Osteoblast (primary cell): Measurements from ENCODE around the gene SH3RF1. TPM values are rescaled to one million over a fixed set of nuclear protein-coding genes. Genes with fewer than 3 reads are reported as not detected.
"Not testable (repeated sequence)": the region's sequence is repeated elsewhere in the genome, so short reads cannot be mapped to it uniquely, and the experiment has no call there.

Experiments
- DNase-seq: peaks from one replicate; pipeline ENCODE4 v3.0.0; 2011; ENCODE audit warnings: low spot score, mixed read lengths; ENCODE audit not compliant: insufficient read length; ENCODE audit errors: missing footprints
- H2AFZ ChIP-seq: 2 replicates; pipeline ENCODE4 v1.6.0; 2011; ENCODE audit warnings: mild to moderate bottlenecking, low read length
- H3K27ac ChIP-seq: 2 replicates; pipeline ENCODE4 v1.5.1; 2011; ENCODE audit warnings: mild to moderate bottlenecking, low read depth, low read length, moderate library complexity
- H3K27me3 ChIP-seq: 2 replicates; pipeline ENCODE4 v1.6.0; 2012; ENCODE audit warnings: mild to moderate bottlenecking, control low read depth, inconsistent platforms, low read length, moderate library complexity; ENCODE audit not compliant: insufficient read depth
- H3K36me3 ChIP-seq: 2 replicates; pipeline ENCODE4 v1.5.1; 2011; ENCODE audit warnings: mild to moderate bottlenecking, low read length, control low read depth, moderate library complexity; ENCODE audit not compliant: insufficient read depth
- H3K4me1 ChIP-seq: 2 replicates; pipeline ENCODE4 v1.5.1; 2011; ENCODE audit warnings: mild to moderate bottlenecking, low read length, control low read depth, moderate library complexity; ENCODE audit not compliant: insufficient read depth
- H3K4me2 ChIP-seq: 2 replicates; pipeline ENCODE4 v1.6.0; 2011; ENCODE audit warnings: mild to moderate bottlenecking, low read length; ENCODE audit not compliant: insufficient read depth
- H3K4me3 ChIP-seq: fragments of 200-600 bp; sonication (generic); 3 replicates; pipeline ENCODE4 v1.5.1; 2012; ENCODE audit warnings: mild to moderate bottlenecking, low read length, inconsistent platforms; ENCODE audit not compliant: insufficient read depth
- H3K79me2 ChIP-seq: 2 replicates; pipeline ENCODE4 v1.6.0; 2012; ENCODE audit warnings: mild to moderate bottlenecking, low read length, control low read depth, inconsistent platforms; ENCODE audit not compliant: insufficient read depth
- H3K9me3 ChIP-seq: 2 replicates; pipeline ENCODE4 v1.5.1; 2011; ENCODE audit warnings: low read depth, low read length, control low read depth
- H4K20me1 ChIP-seq: 2 replicates; pipeline ENCODE4 v1.6.0; 2012; ENCODE audit warnings: mild to moderate bottlenecking, low read length, control low read depth; ENCODE audit not compliant: insufficient read depth
- CTCF ChIP-seq: IDR thresholded peaks from 2 replicates; pipeline ENCODE4 v1.5.1; 2011; ENCODE audit warnings: mild to moderate bottlenecking, low read depth, low read length, moderate library complexity; ENCODE audit errors: extremely low read depth
- total RNA-seq: library from RNA; depleted of rRNA; stranded (reverse); fragments of >200 nt; gene quantifications from 2 replicates; pipeline ENCODE4 v1.2.3, GENCODE V29; 2012

Gene SH3RF1
- total RNA-seq, 1 donor, result 37.6 TPM

- no peak overlapping the region for H3K27ac ChIP-seq
- H3K4me2 ChIP-seq, result no peak overlapping the region
- H3K9me3 ChIP-seq, result no peaks in the 10 kb centered on the region
- no peak overlapping the region for H2AFZ ChIP-seq
- no peak overlapping the region for H3K4me3 ChIP-seq
- no peak for TF ChIP-seq CTCF
- no peak for DNase-seq
- H3K4me1 ChIP-seq, result no peaks in the 10 kb centered on the region
- no peaks in the 10 kb centered on the region for H3K27me3 ChIP-seq
- no peaks in the 10 kb centered on the region for H3K36me3 ChIP-seq
- H4K20me1 ChIP-seq, result no peaks in the 10 kb centered on the region
- H3K79me2 ChIP-seq, result no peaks in the 10 kb centered on the region
Observed at GRCh38 chr4:169305651-169306050, 34.9 kb upstream of the SH3RF1 start.

GRCh38 chr4:169305173-169305572 is 34.4 kb upstream of the SH3RF1 start:
- no peaks in the 10 kb centered on the region for H3K9me3 ChIP-seq
- no peak overlapping the region for H3K27ac ChIP-seq
- no peaks in the 10 kb centered on the region for H3K27me3 ChIP-seq
- H3K79me2 ChIP-seq, result no peaks in the 10 kb centered on the region
- no peak overlapping the region for H3K4me3 ChIP-seq
- no peaks in the 10 kb centered on the region for H3K36me3 ChIP-seq
- H2AFZ ChIP-seq, result no peak overlapping the region
- TF ChIP-seq CTCF, result no peak
- no peaks in the 10 kb centered on the region for H4K20me1 ChIP-seq
- H3K4me1 ChIP-seq, result no peaks in the 10 kb centered on the region
- no peak overlapping the region for H3K4me2 ChIP-seq
- no peak for DNase-seq

- no peaks in the 10 kb centered on the region for H4K20me1 ChIP-seq
- H2AFZ ChIP-seq, result no peak overlapping the region
- H3K9me3 ChIP-seq, result no peaks in the 10 kb centered on the region
- no peak overlapping the region for H3K4me2 ChIP-seq
- H3K4me1 ChIP-seq, result no peaks in the 10 kb centered on the region
- no peaks in the 10 kb centered on the region for H3K79me2 ChIP-seq
- no peak overlapping the region for H3K4me3 ChIP-seq
- TF ChIP-seq CTCF, result no peak
- no peak for DNase-seq
- H3K36me3 ChIP-seq, result no peaks in the 10 kb centered on the region
- no peak overlapping the region for H3K27ac ChIP-seq
- no peaks in the 10 kb centered on the region for H3K27me3 ChIP-seq
Observed at GRCh38 chr4:169295822-169296221, 25.1 kb upstream of the SH3RF1 start.

GRCh38 chr4:169293343-169294176 is 22.8 kb upstream of the SH3RF1 start:
- Histone ChIP-seq H3K4me1 (no peaks in the 10 kb centered on the region), H3K9me3 (no peaks in the 10 kb centered on the region), H3K27ac (no peak overlapping the region), H3K79me2 (no peaks in the 10 kb centered on the region), H2AFZ (no peak overlapping the region), H4K20me1 (no peaks in the 10 kb centered on the region), H3K4me2 (no peak overlapping the region), H3K27me3 (no peaks in the 10 kb centered on the region), H3K36me3 (no peaks in the 10 kb centered on the region), H3K4me3 (no peak overlapping the region)
- DNase-seq, result no peak
- TF ChIP-seq CTCF, result no peak

GRCh38 chr4:169287983-169288382 is 17.2 kb upstream of the SH3RF1 start:
- not testable (repeated sequence) for H3K9me3 ChIP-seq, H3K79me2 ChIP-seq, H3K4me2 ChIP-seq, DNase-seq, H3K27ac ChIP-seq, H3K4me3 ChIP-seq, H4K20me1 ChIP-seq, H2AFZ ChIP-seq, H3K27me3 ChIP-seq, H3K36me3 ChIP-seq
- H3K4me1 ChIP-seq, result peaks cover 24% of the 10 kb centered on the region
